A375 (cell line): ENCODE measurements around the gene PKP1. TPM values are rescaled to one million over a fixed set of nuclear protein-coding genes. Genes with fewer than 3 reads are reported as not detected.

ENCODE experiments used
- total RNA-seq: library from RNA; depleted of rRNA; stranded (reverse); fragments of >200 nt; shearing (Covaris generic); gene quantifications from 2 replicates; pipeline ENCODE4 v1.2.3, GENCODE V29; 2014; rRNA removed

Gene PKP1
- not detected in 2 replicates for total RNA-seq

DNA sequence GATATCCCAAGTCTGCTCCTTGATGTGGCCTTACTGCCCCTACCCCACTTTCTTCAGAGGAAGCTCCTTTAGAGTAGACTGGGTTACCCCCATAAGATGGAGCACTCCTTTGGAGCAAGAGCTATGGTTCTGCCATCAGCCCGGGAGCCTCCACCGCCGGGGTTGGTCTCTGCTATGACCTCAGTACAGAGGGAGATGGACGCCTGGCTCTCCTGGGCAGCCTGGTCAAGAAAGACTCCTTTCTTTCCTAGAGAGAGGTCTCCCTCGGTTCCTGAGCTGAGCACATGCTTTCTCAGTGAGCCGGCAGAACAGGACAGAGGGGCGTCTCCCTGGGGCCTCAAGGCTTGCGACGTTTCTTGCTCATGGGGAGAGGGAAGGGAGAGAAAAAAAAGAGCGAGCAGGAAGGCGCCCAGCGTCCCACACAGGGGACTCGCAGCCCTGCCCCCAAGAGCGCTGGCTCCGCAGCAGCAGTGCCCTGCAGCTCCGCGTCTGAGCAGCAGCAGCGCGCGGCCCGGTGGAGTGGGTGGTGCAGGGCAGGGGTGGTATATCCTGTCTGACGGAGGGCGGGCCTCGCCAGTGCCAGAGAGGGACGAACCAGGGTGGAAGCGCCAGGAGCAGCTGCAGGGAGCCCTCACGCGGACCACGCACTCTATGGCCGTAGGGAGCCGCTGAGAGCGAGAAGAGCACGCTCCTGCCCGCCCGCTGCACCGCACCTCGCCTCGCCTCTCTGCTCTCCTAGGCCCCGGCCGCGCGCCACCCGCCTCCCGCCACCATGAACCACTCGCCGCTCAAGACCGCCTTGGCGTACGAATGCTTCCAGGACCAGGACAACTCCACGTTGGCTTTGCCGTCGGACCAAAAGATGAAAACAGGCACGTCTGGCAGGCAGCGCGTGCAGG, at the start of gene PKP1:
Gene PKP1 (plus strand): TSS at position 576 of the 899 bp plus-strand sequence. CDS start 197 bp downstream, at position 773.

GRCh38 chr1:201377611-201378092, 94.3 kb downstream of the PKP1 start, which contains the start of gene TNNT2:
TSS of gene TNNT2 (minus strand) at chr1:201377680. CDS start at chr1:201373254, 4,426 bp downstream.

Other genes starting within 250 kb of the PKP1 start
- gene CACNA1S, start 171.1 kb upstream of the PKP1 start, total RNA-seq: 0.03 and 0.08 TPM in 2 replicates
- not detected in 2 replicates for gene ASCL5, start 156.3 kb upstream of the PKP1 start, total RNA-seq
- 106 and 111 TPM in 2 replicates for gene TMEM9, start 129.0 kb upstream of the PKP1 start, total RNA-seq
- 0.32 and 0.49 TPM in 2 replicates for gene IGFN1, start 92.7 kb upstream of the PKP1 start, total RNA-seq
- 0.03 and 0.11 TPM in 2 replicates for gene TNNT2, start 94.2 kb downstream of the PKP1 start, total RNA-seq
- 4.4 and 6.4 TPM in 2 replicates for gene LAD1, start 115.8 kb downstream of the PKP1 start, total RNA-seq
- not detected in 2 replicates for gene TNNI1, start 138.2 kb downstream of the PKP1 start, total RNA-seq
- 99.8 and 110 TPM in 2 replicates for gene PHLDA3, start 185.7 kb downstream of the PKP1 start, total RNA-seq
- gene CSRP1, start 223.6 kb downstream of the PKP1 start, total RNA-seq: 168 and 172 TPM in 2 replicates